Activated CD8-positive, alpha-beta memory T cell treated with anti-CD3 and anti-CD28 coated beads, Interleukin-2, amount 10 ng/mL, durations not matched to agents 7 days and 5 days (primary cell): Measurements from ENCODE around the gene AMIGO1. TPM values are rescaled to one million over a fixed set of nuclear protein-coding genes. Genes with fewer than 3 reads are reported as not detected.

ENCODE experiments used
- ATAC-seq: fragments of 150-1000 bp; cut with Tn5 transposase; one replicate; pipeline ENCODE4 v1.10.0; 2021; ENCODE audit warnings: moderate library complexity
- CTCF ChIA-PET: fragments of 350-600 bp; sonication (Branson Sonifier 250); formaldehyde crosslinking; loops from one replicate; lab custom pipeline; 2021; ENCODE audit warnings: antibody characterized with exemption; lab: Charles Lee
- DNase-seq: peaks from one replicate; pipeline ENCODE4 v3.0.0-alpha.2; 2020
- H3K27ac Mint-ChIP-seq: one replicate; pipeline ENCODE4 v1.8.0; 2021; ENCODE audit warnings: mild to moderate bottlenecking, mixed read lengths
- H3K27me3 Mint-ChIP-seq: one replicate; pipeline ENCODE4 v1.8.0; 2021; ENCODE audit warnings: mixed read lengths
- H3K36me3 Mint-ChIP-seq: one replicate; pipeline ENCODE4 v1.8.0; 2021; ENCODE audit warnings: mild to moderate bottlenecking, mixed read lengths
- H3K4me1 Mint-ChIP-seq: one replicate; pipeline ENCODE4 v1.8.0; 2021; ENCODE audit warnings: mixed read lengths
- H3K4me3 Mint-ChIP-seq: one replicate; pipeline ENCODE4 v1.8.0; 2021; ENCODE audit warnings: mild to moderate bottlenecking, moderate library complexity, mixed read lengths
- H3K9me3 Mint-ChIP-seq: one replicate; pipeline ENCODE4 v1.8.0; 2022; ENCODE audit warnings: low read depth, mixed read lengths
- total RNA-seq, 2 experiments: library from RNA; stranded (reverse); gene quantifications; one replicate each; pipeline ENCODE4 v1.2.3, GENCODE V29; 2021

Gene AMIGO1
- total RNA-seq, 2 experiments from 2014 or later: 0.20 to 0.26 TPM

GRCh38 chr1:109541102-109541501 is 31.6 kb upstream of the AMIGO1 start:
- DNase-seq: no peak
- Mint-ChIP-seq H3K27me3 (peaks cover 5% of the 10 kb centered on the region), H3K4me1 (no peaks in the 10 kb centered on the region), H3K27ac (no peak overlapping the region), H3K4me3 (no peak overlapping the region), H3K9me3 (no peaks in the 10 kb centered on the region), H3K36me3 (no peaks in the 10 kb centered on the region)
- no peak for ATAC-seq
- CTCF ChIA-PET: interaction anchor here (0.9 to 46.0 kb wide), 7 partner anchors 8 to 444 kb away, joined by 3 to 1550 read pairs (median 6); partner anchors contain the start of genes AHCYL1, AMIGO1, ATXN7L2 and CYB561D1

- H3K4me1 Mint-ChIP-seq: no peaks in the 10 kb centered on the region
- H3K4me3 Mint-ChIP-seq: no peak within 1 kb of the TSS
- no peaks in the 10 kb centered on the region for H3K9me3 Mint-ChIP-seq
- H3K27ac Mint-ChIP-seq: no peak within 1 kb of the TSS
- peaks cover 5% of the 10 kb centered on the region for H3K27me3 Mint-ChIP-seq
- no peaks in the 10 kb centered on the region for H3K36me3 Mint-ChIP-seq
- ATAC-seq (no peak), DNase-seq (no peak)
- CTCF ChIA-PET: interaction anchor here (3.2 to 46.0 kb wide), 2 partner anchors 7 to 41 kb away, joined by 28 to 1550 read pairs; partner anchors contain the start of genes AMIGO1, ATXN7L2 and CYB561D1
Observed at GRCh38 chr1:109539676-109540075, 30.1 kb upstream of the AMIGO1 start, which contains the start of gene GPR61. GPR61 (plus strand) TSS chr1:109539872; CDS start chr1:109543023, 3,151 bp downstream.

- DNase-seq: no peak
- CTCF ChIA-PET: interaction anchor here (0.9 to 46.0 kb wide), 5 partner anchors 6 to 446 kb away, joined by 3 to 1550 read pairs (median 5); partner anchors contain the start of genes AHCYL1, AMIGO1, ATXN7L2 and CYB561D1
- no peak for ATAC-seq
- H3K27ac Mint-ChIP-seq: no peak overlapping the region
- no peak overlapping the region for H3K4me3 Mint-ChIP-seq
- no peaks in the 10 kb centered on the region for H3K9me3 Mint-ChIP-seq
- H3K4me1 Mint-ChIP-seq: no peaks in the 10 kb centered on the region
- H3K36me3 Mint-ChIP-seq: no peaks in the 10 kb centered on the region
- H3K27me3 Mint-ChIP-seq: peaks cover 5% of the 10 kb centered on the region
Observed at GRCh38 chr1:109538827-109539555, 29.5 kb upstream of the AMIGO1 start.

GRCh38 chr1:109537450-109538178 is 28.1 kb upstream of the AMIGO1 start:
- H3K4me3 Mint-ChIP-seq: no peak overlapping the region
- H3K4me1 Mint-ChIP-seq: peaks cover 4% of the 10 kb centered on the region
- CTCF ChIA-PET: interaction anchor here (0.9 to 46.0 kb wide), 7 partner anchors 7 to 447 kb away, joined by 3 to 1550 read pairs (median 5); partner anchors contain the start of genes AHCYL1, AMIGO1, ATXN7L2 and CYB561D1
- peaks cover 5% of the 10 kb centered on the region for H3K27me3 Mint-ChIP-seq
- DNase-seq: no peak
- H3K36me3 Mint-ChIP-seq: no peaks in the 10 kb centered on the region
- H3K9me3 Mint-ChIP-seq: no peaks in the 10 kb centered on the region
- no peak overlapping the region for H3K27ac Mint-ChIP-seq
- no peak for ATAC-seq

- CTCF ChIA-PET: interaction anchor here (1.2 to 46.0 kb wide), 4 partner anchors 9 to 258 kb away, joined by 3 to 1550 read pairs (median 37); partner anchors contain the start of genes AMIGO1, ATXN7L2 and CYB561D1
- DNase-seq (no peak), ATAC-seq (no peak)
- Mint-ChIP-seq H3K4me3 (no peak overlapping the region), H3K36me3 (no peaks in the 10 kb centered on the region), H3K27ac (no peak overlapping the region), H3K9me3 (no peaks in the 10 kb centered on the region), H3K27me3 (no peaks in the 10 kb centered on the region), H3K4me1 (peaks cover 19% of the 10 kb centered on the region)
Observed at GRCh38 chr1:109535971-109536491, 26.5 kb upstream of the AMIGO1 start.

GRCh38 chr1:109535481-109535880 is 26.0 kb upstream of the AMIGO1 start:
- H3K9me3 Mint-ChIP-seq: no peaks in the 10 kb centered on the region
- no peak overlapping the region for H3K4me3 Mint-ChIP-seq
- ATAC-seq (no peak), DNase-seq (no peak)
- H3K36me3 Mint-ChIP-seq: no peaks in the 10 kb centered on the region
- no peak overlapping the region for H3K27ac Mint-ChIP-seq
- H3K27me3 Mint-ChIP-seq: no peaks in the 10 kb centered on the region
- peaks cover 23% of the 10 kb centered on the region for H3K4me1 Mint-ChIP-seq
- CTCF ChIA-PET: interaction anchor here (1.2 to 46.0 kb wide), 6 partner anchors 10 to 272 kb away, joined by 3 to 1550 read pairs (median 8); partner anchors contain the start of genes AMIGO1, ATXN7L2 and CYB561D1

GRCh38 chr1:109534307-109534858 is 24.9 kb upstream of the AMIGO1 start:
- H3K9me3 Mint-ChIP-seq: no peaks in the 10 kb centered on the region
- peaks cover 23% of the 10 kb centered on the region for H3K4me1 Mint-ChIP-seq
- no peak for ATAC-seq
- H3K27ac Mint-ChIP-seq: no peak overlapping the region
- no peaks in the 10 kb centered on the region for H3K36me3 Mint-ChIP-seq
- CTCF ChIA-PET: interaction anchor here (0.6 to 46.0 kb wide), 10 partner anchors 6 to 271 kb away, joined by 3 to 1550 read pairs (median 8); partner anchors contain the start of genes AMIGO1, ATXN7L2, CYB561D1 and GNAI3
- H3K4me3 Mint-ChIP-seq: no peak overlapping the region
- DNase-seq: no peak
- H3K27me3 Mint-ChIP-seq: no peaks in the 10 kb centered on the region

- peaks cover 23% of the 10 kb centered on the region for H3K4me1 Mint-ChIP-seq
- DNase-seq: peak; percentile 94
- no peaks in the 10 kb centered on the region for H3K27me3 Mint-ChIP-seq
- CTCF ChIA-PET: interaction anchor here (0.6 to 46.0 kb wide), 80 partner anchors 8 to 840 kb away, joined by 3 to 1550 read pairs (median 5); partner anchors contain the start of genes AHCYL1, AMIGO1, AMPD2 and ATXN7L2
- H3K36me3 Mint-ChIP-seq: no peaks in the 10 kb centered on the region
- H3K27ac Mint-ChIP-seq: peak overlapping the region; percentile 91
- H3K9me3 Mint-ChIP-seq: no peaks in the 10 kb centered on the region
- peak; percentile 90 for ATAC-seq
- H3K4me3 Mint-ChIP-seq: peak overlapping the region; percentile 48
Observed at GRCh38 chr1:109532365-109533136, 23.0 kb upstream of the AMIGO1 start.

GRCh38 chr1:109531826-109532364 is 22.4 kb upstream of the AMIGO1 start:
- CTCF ChIA-PET: interaction anchor here (0.8 to 46.0 kb wide), 61 partner anchors 9 to 807 kb away, joined by 3 to 1550 read pairs (median 6); partner anchors contain the start of genes AHCYL1, AMIGO1, AMPD2 and ATXN7L2
- DNase-seq (no peak), ATAC-seq (no peak)
- H3K4me3 Mint-ChIP-seq: no peak overlapping the region
- no peaks in the 10 kb centered on the region for H3K36me3 Mint-ChIP-seq
- H3K4me1 Mint-ChIP-seq: peaks cover 23% of the 10 kb centered on the region
- H3K27me3 Mint-ChIP-seq: no peaks in the 10 kb centered on the region
- H3K27ac Mint-ChIP-seq: no peak overlapping the region
- no peaks in the 10 kb centered on the region for H3K9me3 Mint-ChIP-seq

- no peaks in the 10 kb centered on the region for H3K27me3 Mint-ChIP-seq
- H3K27ac Mint-ChIP-seq: peak overlapping the region; percentile 52
- CTCF ChIA-PET: interaction anchor here (0.8 to 46.0 kb wide), 38 partner anchors 8 to 453 kb away, joined by 3 to 1550 read pairs (median 8); partner anchors contain the start of genes AHCYL1, AMIGO1, ATXN7L2 and CELSR2
- H3K36me3 Mint-ChIP-seq: no peaks in the 10 kb centered on the region
- H3K9me3 Mint-ChIP-seq: no peaks in the 10 kb centered on the region
- no peak for DNase-seq
- peaks cover 23% of the 10 kb centered on the region for H3K4me1 Mint-ChIP-seq
- H3K4me3 Mint-ChIP-seq: no peak overlapping the region
- no peak for ATAC-seq
Observed at GRCh38 chr1:109531380-109531779, 21.9 kb upstream of the AMIGO1 start.

GRCh38 chr1:109530457-109531087 is 21.0 kb upstream of the AMIGO1 start:
- Mint-ChIP-seq H3K27ac (peak overlapping the region; percentile 52), H3K4me3 (no peak overlapping the region), H3K27me3 (no peaks in the 10 kb centered on the region), H3K9me3 (no peaks in the 10 kb centered on the region), H3K4me1 (peaks cover 23% of the 10 kb centered on the region), H3K36me3 (no peaks in the 10 kb centered on the region)
- CTCF ChIA-PET: interaction anchor here (1.5 to 46.0 kb wide), 7 partner anchors 8 to 266 kb away, joined by 3 to 1550 read pairs (median 62); partner anchors contain the start of genes AMIGO1, ATXN7L2, CYB561D1 and SORT1
- peak; percentile 33 for DNase-seq
- ATAC-seq: no peak
